Measurements from ENCODE around the gene CAMK1G.

The CAMK1G gene

DNA sequence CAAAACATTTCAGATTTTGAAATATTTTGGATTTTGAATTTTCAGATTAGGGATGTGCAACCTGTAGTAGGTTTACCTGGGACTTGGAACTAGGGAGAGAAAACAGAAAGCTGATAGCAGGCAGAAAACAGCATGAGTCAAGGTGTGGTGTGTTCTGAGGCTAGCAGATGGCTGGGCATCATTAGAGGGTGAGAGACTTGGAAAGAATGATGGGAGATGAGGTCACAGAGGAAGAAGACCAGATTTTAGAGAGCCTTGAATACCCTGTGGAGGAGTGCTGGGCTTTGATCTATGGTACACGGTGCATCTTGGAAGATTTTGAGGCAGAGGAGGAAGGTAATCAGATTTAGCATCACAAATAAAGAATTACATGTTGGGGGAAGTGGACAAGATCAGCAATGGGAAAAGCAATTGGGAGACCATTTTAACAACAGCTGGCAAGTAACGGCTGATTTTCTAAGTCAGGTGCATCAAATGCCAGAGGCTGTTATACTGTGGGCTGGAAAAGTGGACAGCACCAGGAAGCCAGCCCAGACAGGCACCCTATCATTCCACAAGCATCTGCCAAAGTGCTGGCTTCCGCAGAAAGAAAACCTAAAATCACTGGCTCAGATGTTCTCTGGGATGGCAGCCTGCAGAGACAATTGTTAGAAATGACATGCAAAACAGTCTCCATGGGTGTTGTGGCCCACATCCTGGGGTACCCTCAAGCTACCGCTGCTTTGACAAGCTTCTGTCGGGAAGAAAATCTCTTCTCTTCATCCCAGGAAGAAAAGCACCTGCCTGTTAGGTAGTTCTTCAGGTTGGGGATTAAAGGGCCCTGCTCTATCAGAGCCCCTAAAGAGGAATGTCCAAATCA lies 30.9 kb upstream of the CAMK1G start:
- in situ Hi-C loops (cut with HindIII; ENCODE audit: low sequenced_read_pairs), result no loop called here
- DNase-seq (ENCODE audit: low read depth), result no peak
- no peak overlapping the region for H3K4me3 ChIP-seq (ENCODE audit: low read depth, low read length)
- TF ChIP-seq, protein P1, sequence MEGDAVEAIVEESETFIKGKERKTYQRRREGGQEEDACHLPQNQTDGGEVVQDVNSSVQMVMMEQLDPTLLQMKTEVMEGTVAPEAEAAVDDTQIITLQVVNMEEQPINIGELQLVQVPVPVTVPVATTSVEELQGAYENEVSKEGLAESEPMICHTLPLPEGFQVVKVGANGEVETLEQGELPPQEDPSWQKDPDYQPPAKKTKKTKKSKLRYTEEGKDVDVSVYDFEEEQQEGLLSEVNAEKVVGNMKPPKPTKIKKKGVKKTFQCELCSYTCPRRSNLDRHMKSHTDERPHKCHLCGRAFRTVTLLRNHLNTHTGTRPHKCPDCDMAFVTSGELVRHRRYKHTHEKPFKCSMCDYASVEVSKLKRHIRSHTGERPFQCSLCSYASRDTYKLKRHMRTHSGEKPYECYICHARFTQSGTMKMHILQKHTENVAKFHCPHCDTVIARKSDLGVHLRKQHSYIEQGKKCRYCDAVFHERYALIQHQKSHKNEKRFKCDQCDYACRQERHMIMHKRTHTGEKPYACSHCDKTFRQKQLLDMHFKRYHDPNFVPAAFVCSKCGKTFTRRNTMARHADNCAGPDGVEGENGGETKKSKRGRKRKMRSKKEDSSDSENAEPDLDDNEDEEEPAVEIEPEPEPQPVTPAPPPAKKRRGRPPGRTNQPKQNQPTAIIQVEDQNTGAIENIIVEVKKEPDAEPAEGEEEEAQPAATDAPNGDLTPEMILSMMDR (IDR thresholded peaks at IDR 0.05; ENCODE audit: low read depth, low read length, missing control alignments), result no peak

DNA sequence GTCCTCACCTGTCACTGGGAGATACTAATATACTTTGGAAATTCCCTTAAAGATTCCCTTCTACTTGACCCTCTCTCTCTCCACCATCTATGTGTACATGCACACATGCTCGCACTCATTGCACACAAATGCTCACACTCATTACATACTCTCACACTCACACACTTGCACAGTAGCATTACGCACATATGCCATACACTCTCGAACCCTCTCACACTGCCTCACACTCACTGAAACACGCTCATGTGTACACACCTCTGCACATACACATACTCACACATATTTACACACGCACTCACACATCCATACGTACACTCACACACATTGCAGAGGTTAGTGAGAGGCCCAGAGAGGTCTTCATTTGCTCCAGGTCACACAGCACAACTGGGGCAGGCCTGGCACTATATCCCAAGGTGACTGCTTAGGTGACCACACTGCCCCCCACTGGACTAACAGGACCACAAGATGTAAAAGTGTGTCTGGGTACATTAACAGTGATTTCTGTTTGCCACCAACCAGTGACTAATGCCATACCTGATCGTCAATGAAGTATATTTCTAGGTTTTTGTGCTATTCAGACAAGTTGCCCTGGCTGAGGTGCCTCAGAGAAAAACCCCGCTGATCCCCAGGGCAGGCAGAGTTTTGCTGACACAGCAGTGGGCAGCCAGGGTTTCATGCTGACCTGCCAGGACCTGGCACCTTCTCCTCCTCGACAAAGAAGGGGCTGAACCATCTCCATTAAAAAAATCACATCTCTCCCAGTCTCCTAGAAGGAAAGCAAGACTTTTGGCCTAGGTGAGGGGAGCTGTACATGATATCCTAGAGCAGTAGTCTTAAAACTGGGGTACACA lies 28.5 kb upstream of the CAMK1G start:
- DNase-seq (ENCODE audit: low read depth), result no peak
- in situ Hi-C loops (cut with HindIII; ENCODE audit: low sequenced_read_pairs), result no loop called here
- TF ChIP-seq, protein P1 (IDR thresholded peaks at IDR 0.05; ENCODE audit: low read depth, low read length, missing control alignments), result no peak
- no peak overlapping the region for H3K4me3 ChIP-seq (ENCODE audit: low read depth, low read length)

DNA sequence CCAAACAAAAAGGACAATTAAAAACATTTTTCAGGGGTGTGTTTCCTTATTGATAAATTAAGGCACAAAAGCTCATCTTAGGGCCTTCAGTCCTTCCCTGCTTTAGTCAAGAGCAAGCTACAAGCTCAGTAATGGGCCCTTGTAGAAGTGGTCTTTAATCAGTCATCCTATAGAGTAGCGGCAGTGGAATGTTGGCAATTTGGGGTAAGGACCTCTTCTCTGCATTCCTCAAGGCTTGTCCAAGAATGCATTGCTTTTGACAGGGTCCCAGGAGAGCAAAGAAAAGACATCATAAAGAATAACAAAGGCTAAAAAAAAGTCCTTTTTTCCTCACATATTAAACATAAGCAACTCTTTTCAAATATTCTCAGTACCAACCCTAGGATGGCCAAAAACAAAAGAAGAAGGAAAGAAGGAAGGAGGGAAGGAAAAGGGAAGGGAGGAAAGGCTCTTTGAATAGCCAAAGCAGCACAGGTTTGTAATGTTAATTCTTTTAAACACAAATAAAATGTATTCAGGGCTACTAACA lies 27.3 kb upstream of the CAMK1G start:
- TF ChIP-seq, protein P1 (IDR thresholded peaks at IDR 0.05; ENCODE audit: low read depth, low read length, missing control alignments), result no peak
- H3K4me3 ChIP-seq (ENCODE audit: low read depth, low read length), result no peak overlapping the region
- no peak for DNase-seq (ENCODE audit: low read depth)
- in situ Hi-C loops (cut with HindIII; ENCODE audit: low sequenced_read_pairs), result no loop called here

DNA sequence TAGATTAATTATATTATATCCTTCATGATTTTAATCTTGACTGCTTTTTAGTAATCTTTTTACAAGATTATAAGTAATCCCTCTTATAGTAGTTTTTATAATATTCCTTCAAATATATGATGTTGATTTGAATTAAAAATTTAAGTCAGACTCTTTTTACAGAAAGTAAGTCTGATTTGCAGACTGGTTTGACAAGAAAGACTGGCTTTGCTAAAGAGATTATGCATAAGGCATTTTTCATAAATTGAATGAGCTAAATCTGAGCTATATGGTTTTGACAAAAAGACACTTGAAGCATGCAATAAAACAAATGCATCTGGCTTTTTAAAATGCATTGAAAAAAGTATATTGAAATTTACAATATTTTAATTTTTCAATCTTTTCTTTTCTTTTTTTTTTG lies 26.3 kb upstream of the CAMK1G start:
- DNase-seq (ENCODE audit: low read depth), result no peak
- TF ChIP-seq, protein P1 (IDR thresholded peaks at IDR 0.05; ENCODE audit: low read depth, low read length, missing control alignments), result no peak
- H3K4me3 ChIP-seq (ENCODE audit: low read depth, low read length), result no peak overlapping the region
- in situ Hi-C loops (cut with HindIII; ENCODE audit: low sequenced_read_pairs), result no loop called here

DNA sequence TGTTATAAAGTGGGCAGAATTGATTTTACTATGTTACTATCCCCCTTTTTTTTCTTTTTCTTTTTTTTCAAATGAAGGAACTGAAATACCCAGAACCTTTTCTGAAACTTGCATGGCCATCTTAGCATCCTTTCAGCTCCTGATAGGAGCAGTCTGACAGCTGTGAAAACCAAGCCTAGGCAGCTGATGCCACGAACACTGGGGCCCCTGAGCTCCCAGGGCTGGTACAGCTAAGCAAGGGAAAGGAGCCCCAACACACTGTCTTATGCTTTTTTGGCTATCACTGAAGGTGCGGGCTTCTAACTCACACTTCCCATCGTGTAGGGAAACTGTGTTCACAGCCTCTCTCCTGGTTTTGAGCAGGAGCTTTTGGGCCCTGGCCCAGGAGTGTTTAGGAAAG lies 23.0 kb upstream of the CAMK1G start:
- no peak for DNase-seq (ENCODE audit: low read depth)
- TF ChIP-seq, protein P1 (IDR thresholded peaks at IDR 0.05; ENCODE audit: low read depth, low read length, missing control alignments), result no peak
- in situ Hi-C loops (cut with HindIII; ENCODE audit: low sequenced_read_pairs), result no loop called here
- no peak overlapping the region for H3K4me3 ChIP-seq (ENCODE audit: low read depth, low read length)

DNA sequence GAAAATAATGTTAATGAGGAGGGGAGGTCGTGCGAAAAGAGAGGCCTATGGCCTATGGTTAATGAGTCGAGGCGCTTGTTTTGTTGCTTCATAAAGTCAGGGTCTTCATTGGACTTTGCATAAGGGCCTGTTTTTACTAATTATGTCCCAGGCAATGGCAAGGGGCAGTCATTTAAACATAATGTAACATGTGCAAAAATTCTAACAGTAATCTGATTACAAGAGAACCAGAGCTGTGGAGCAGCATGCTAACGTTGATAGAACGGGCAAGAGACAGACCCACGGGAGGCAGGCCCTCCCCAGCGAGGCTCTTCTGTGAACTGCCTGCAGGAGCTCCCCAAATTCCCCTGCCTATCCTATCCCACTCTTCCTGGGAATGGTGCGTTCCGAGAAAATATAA lies 22.6 kb upstream of the CAMK1G start:
- in situ Hi-C loops (cut with HindIII; ENCODE audit: low sequenced_read_pairs), result no loop called here
- DNase-seq (ENCODE audit: low read depth), result no peak
- TF ChIP-seq, protein P1 (IDR thresholded peaks at IDR 0.05; ENCODE audit: low read depth, low read length, missing control alignments), result no peak
- no peak overlapping the region for H3K4me3 ChIP-seq (ENCODE audit: low read depth, low read length)
